GM23338 (cell line): ENCODE results near the gene IL15RA. TPM values are rescaled to one million over a fixed set of nuclear protein-coding genes. Genes with fewer than 3 reads are reported as not detected.
"Not testable (repeated sequence)": the region's sequence is repeated elsewhere in the genome, so short reads cannot be mapped to it uniquely, and the experiment has no call there.

Source experiments
- ATAC-seq: fragments of 200-7000 bp; cut with Tn5 transposase; 3 replicates; pipeline ENCODE4 v1.9.1; 2020
- DNase-seq: peaks from one replicate; pipeline ENCODE4 v3.0.0-alpha.2; 2015; ENCODE audit warnings: low spot score
- H2AFZ ChIP-seq: fragments of 200-600 bp; sonication (generic); 2 replicates; pipeline ENCODE4 v1.8.0; 2016; ENCODE audit warnings: antibody characterized with exemption, mild to moderate bottlenecking, moderate library complexity
- H3F3A ChIP-seq: fragments of 200-600 bp; sonication (generic); replicated peaks from 2 replicates; pipeline ENCODE4 v1.8.0; 2017; ENCODE audit warnings: antibody characterized with exemption, mixed run types, low read depth
- H3K27ac ChIP-seq: fragments of 200-600 bp; sonication (generic); 2 replicates; pipeline ENCODE4 v1.6.1; 2016; ENCODE audit warnings: low read depth
- H3K27me3 ChIP-seq: fragments of 200-600 bp; sonication (generic); 2 replicates; pipeline ENCODE4 v1.8.0; 2016; ENCODE audit warnings: mild to moderate bottlenecking, mixed run types, moderate library complexity; ENCODE audit not compliant: insufficient read depth
- H3K36me3 ChIP-seq: fragments of 200-600 bp; sonication (generic); 2 replicates; pipeline ENCODE4 v1.8.0; 2016; ENCODE audit warnings: mild to moderate bottlenecking; ENCODE audit not compliant: insufficient read depth
- H3K4me1 ChIP-seq: fragments of 200-600 bp; sonication (generic); 2 replicates; pipeline ENCODE4 v1.8.0; 2016; ENCODE audit warnings: mild to moderate bottlenecking, moderate library complexity; ENCODE audit not compliant: insufficient read depth
- H3K4me2 ChIP-seq: fragments of 200-600 bp; sonication (generic); 2 replicates; pipeline ENCODE4 v1.7.1; 2017; ENCODE audit warnings: mixed run types
- H3K4me3 ChIP-seq: fragments of 200-600 bp; sonication (generic); 2 replicates; pipeline ENCODE4 v1.6.1; 2016; ENCODE audit warnings: mixed run types
- H3K79me2 ChIP-seq: fragments of 200-600 bp; sonication (generic); replicated peaks from 2 replicates; pipeline ENCODE4 v1.8.0; 2017; ENCODE audit warnings: mild to moderate bottlenecking; ENCODE audit not compliant: insufficient read depth
- H3K9me2 ChIP-seq: fragments of 200-600 bp; sonication (generic); 2 replicates; pipeline ENCODE4 v1.8.0; 2017; ENCODE audit not compliant: insufficient read depth
- H4K20me1 ChIP-seq: fragments of 200-600 bp; sonication (generic); replicated peaks from 2 replicates; pipeline ENCODE4 v1.8.0; 2017; ENCODE audit warnings: mild to moderate bottlenecking; ENCODE audit not compliant: insufficient read depth
- H3K27ac Mint-ChIP-seq: 2 replicates; pipeline ENCODE4 v1.8.0; 2020; ENCODE audit warnings: inconsistent platforms, mild to moderate bottlenecking, moderate library complexity, mixed read lengths
- H3K27me3 Mint-ChIP-seq: 3 replicates; pipeline ENCODE4 v1.8.0; 2022; ENCODE audit warnings: low read depth, mild to moderate bottlenecking, moderate library complexity, mixed read lengths, inconsistent platforms; ENCODE audit not compliant: insufficient read depth, poor library complexity
- H3K36me3 Mint-ChIP-seq: 3 replicates; pipeline ENCODE4 v1.8.0; 2021; ENCODE audit warnings: low read depth, mild to moderate bottlenecking, inconsistent platforms, moderate library complexity, mixed read lengths
- H3K4me1 Mint-ChIP-seq: 3 replicates; pipeline ENCODE4 v1.8.0; 2020; ENCODE audit warnings: mild to moderate bottlenecking, inconsistent platforms, mixed read lengths
- H3K4me3 Mint-ChIP-seq: 3 replicates; pipeline ENCODE4 v1.8.0; 2021; ENCODE audit warnings: moderate library complexity, mild to moderate bottlenecking, inconsistent platforms, mixed read lengths
- H3K9me3 Mint-ChIP-seq: 3 replicates; pipeline ENCODE4 v1.8.0; 2020; ENCODE audit warnings: moderate library complexity, mild to moderate bottlenecking, inconsistent platforms, mixed read lengths
- CTCF ChIP-seq, 2 experiments: fragments of 200-600 bp in 1 of 2; sonication (generic) in 1 of 2; conservative IDR thresholded peaks; 2 replicates each; pipeline versions ENCODE4 v1.5.1 to v1.6.1; 2016 to 2017; ENCODE audit warnings: antibody characterized with exemption in 2 of 2, low read depth in 2 of 2, mild to moderate bottlenecking in 2 of 2, moderate library complexity in 1 of 2
- ETS1 ChIP-seq: IDR thresholded peaks from 2 replicates; pipeline ENCODE4 v1.6.1; 2016; ENCODE audit warnings: antibody characterized with exemption
- polyA plus RNA-seq: library from polyadenylated mRNA; unstranded; fragments of >200 nt; fragmentation: Nextera tagmentation; extraction: Ambion mirVana; gene quantifications from 2 replicates; pipeline ENCODE4 v1.2.1, GENCODE V29; 2016
- total RNA-seq: library from RNA; depleted of rRNA; stranded (reverse); fragments of >200 nt; shearing (Covaris generic); gene quantifications from 2 replicates; pipeline ENCODE4 v1.2.3, GENCODE V29; 2014

IL15RA gene
- total and polyA plus RNA-seq, 2 experiments from 2014 or later = 1.6 to 2.2 TPM

- no peak for DNase-seq
- peaks cover 12% of the 10 kb centered on the region for H3K27me3 Mint-ChIP-seq
- no peak overlapping the region for H3K4me3 Mint-ChIP-seq
- Histone ChIP-seq H3K79me2 (no peaks in the 10 kb centered on the region), H3K27me3 (no peaks in the 10 kb centered on the region), H3K4me3 (no peak overlapping the region), H3F3A (no peaks in the 10 kb centered on the region), H3K4me2 (no peak overlapping the region), H2AFZ (no peak overlapping the region), H3K36me3 (no peaks in the 10 kb centered on the region), H4K20me1 (no peaks in the 10 kb centered on the region), H3K27ac (no peak overlapping the region), H3K4me1 (no peaks in the 10 kb centered on the region), H3K9me2 (no peaks in the 10 kb centered on the region)
- no peaks in the 10 kb centered on the region for H3K36me3 Mint-ChIP-seq
- H3K27ac Mint-ChIP-seq = no peak overlapping the region
- no peak for ATAC-seq
- H3K9me3 Mint-ChIP-seq = no peaks in the 10 kb centered on the region
- no peak for TF ChIP-seq CTCF (conservative IDR thresholded peaks at IDR 0.05; ENCODE audit: low read depth in 2 of 2)
- peaks cover 4% of the 10 kb centered on the region for H3K4me1 Mint-ChIP-seq
Measured at GRCh38 chr10:5963591-5963990, 13.8 kb downstream of the IL15RA start.

- H2AFZ ChIP-seq = peak overlapping the region; percentile 7; the same call in 1 of the 2 replicates
- no peak overlapping the region for H3K4me3 Mint-ChIP-seq
- no peaks in the 10 kb centered on the region for H3K9me2 ChIP-seq
- no peaks in the 10 kb centered on the region for H3K27me3 ChIP-seq
- peaks cover 5% of the 10 kb centered on the region for H3K4me1 Mint-ChIP-seq
- H3K4me2 ChIP-seq = no peak overlapping the region
- no peaks in the 10 kb centered on the region for H4K20me1 ChIP-seq
- H3K36me3 ChIP-seq = no peaks in the 10 kb centered on the region
- H3K27ac ChIP-seq = no peak overlapping the region
- no peak overlapping the region for H3K4me3 ChIP-seq
- peaks cover 10% of the 10 kb centered on the region for H3K27me3 Mint-ChIP-seq
- no peaks in the 10 kb centered on the region for H3F3A ChIP-seq
- H3K9me3 Mint-ChIP-seq = no peaks in the 10 kb centered on the region
- no peaks in the 10 kb centered on the region for H3K4me1 ChIP-seq
- no peaks in the 10 kb centered on the region for H3K79me2 ChIP-seq
- no peak for TF ChIP-seq ETS1
- peak in 1 of 2 experiments; percentile 18; a peak in 2 of 4 replicates for TF ChIP-seq CTCF (conservative IDR thresholded peaks at IDR 0.05; ENCODE audit: low read depth in 2 of 2)
- no peaks in the 10 kb centered on the region for H3K36me3 Mint-ChIP-seq
- H3K27ac Mint-ChIP-seq = no peak overlapping the region
- DNase-seq = no peak
- peak; percentile 39; the same call in 2 of the 3 replicates for ATAC-seq
Measured at GRCh38 chr10:5963071-5963470, 14.3 kb downstream of the IL15RA start.

GRCh38 chr10:5962358-5962940 lies 14.9 kb downstream of the IL15RA start:
- not testable (repeated sequence) for H3K9me3 Mint-ChIP-seq, DNase-seq, H3K27ac Mint-ChIP-seq, H3K4me3 Mint-ChIP-seq, H3K4me2 ChIP-seq, H2AFZ ChIP-seq, H3K4me1 ChIP-seq, H3K9me2 ChIP-seq, ATAC-seq, H3K27me3 ChIP-seq, H3K79me2 ChIP-seq, H3K27ac ChIP-seq, H3K36me3 ChIP-seq, H3K36me3 Mint-ChIP-seq, H3K4me3 ChIP-seq, H3F3A ChIP-seq, H3K4me1 Mint-ChIP-seq, H4K20me1 ChIP-seq
- peaks cover 10% of the 10 kb centered on the region for H3K27me3 Mint-ChIP-seq
